HL-60 (cell line): ENCODE data around the gene NUDT22.

Experiments
- DNase-seq, 2 experiments: peaks; one replicate each; pipeline ENCODE4 v3.0.0-alpha.2; 2010 to 2020; ENCODE audit warnings: low read depth in 1 of 2, low spot score in 1 of 2
- H3K27ac ChIP-seq: fragments of 250-450 bp; sonication (Bioruptor Pico); replicated peaks from 2 replicates; pipeline ENCODE4 v1.5.1; 2020; ENCODE audit warnings: mild to moderate bottlenecking, moderate library complexity
- H3K27me3 ChIP-seq: fragments of 250-450 bp; sonication (Bioruptor Pico); 2 replicates; pipeline ENCODE4 v1.5.1; 2021; ENCODE audit warnings: mild to moderate bottlenecking, moderate library complexity; ENCODE audit not compliant: insufficient read depth, poor library complexity, severe bottlenecking
- H3K4me3 ChIP-seq: replicated peaks from 2 replicates; pipeline ENCODE4 v1.5.1; 2011; ENCODE audit warnings: mild to moderate bottlenecking, control low read depth, low read length; ENCODE audit not compliant: insufficient read depth
- CTCF ChIP-seq: IDR thresholded peaks from one replicate; pipeline ENCODE4 v1.5.1; 2011; ENCODE audit warnings: low read length, control low read depth, inconsistent platforms; ENCODE audit not compliant: insufficient read depth
- GABPA ChIP-seq: IDR thresholded peaks from 2 replicates; pipeline ENCODE4 v1.6.1; 2012; ENCODE audit warnings: low read depth
- POLR2AphosphoS5 ChIP-seq: IDR thresholded peaks from 2 replicates; pipeline ENCODE4 v1.6.1; 2012; ENCODE audit warnings: low read depth
- REST ChIP-seq: IDR thresholded peaks from 2 replicates; pipeline ENCODE4 v1.6.1; 2012; ENCODE audit warnings: low read depth; ENCODE audit not compliant: insufficient replicate concordance
- SPI1 ChIP-seq: IDR thresholded peaks from 2 replicates; pipeline ENCODE4 v1.6.1; 2012; ENCODE audit warnings: low read depth, mild to moderate bottlenecking, borderline replicate concordance

The NUDT22 gene

GRCh38 chr11:64210301-64211020 is 15.6 kb upstream of the NUDT22 start:
- no peaks in the 10 kb centered on the region for H3K27me3 ChIP-seq
- no peak for DNase-seq
- no peak overlapping the region for H3K27ac ChIP-seq
- no peak for TF ChIP-seq POLR2AphosphoS5
- TF ChIP-seq SPI1 = no peak
- TF ChIP-seq REST = no peak
- TF ChIP-seq CTCF = no peak
- no peak overlapping the region for H3K4me3 ChIP-seq

- no peak overlapping the region for H3K27ac ChIP-seq
- TF ChIP-seq GABPA (no peak), SPI1 (no peak), POLR2AphosphoS5 (no peak), CTCF (no peak), REST (no peak)
Observed at GRCh38 chr11:64211181-64211872, 14.7 kb upstream of the NUDT22 start.

GRCh38 chr11:64216879-64217278 is 9.2 kb upstream of the NUDT22 start:
- no peak overlapping the region for H3K4me3 ChIP-seq
- TF ChIP-seq CTCF (no peak), GABPA (no peak), SPI1 (no peak), POLR2AphosphoS5 (no peak), REST (no peak)
- no peak for DNase-seq
- H3K27ac ChIP-seq = no peak overlapping the region
- no peaks in the 10 kb centered on the region for H3K27me3 ChIP-seq

More at GRCh38 chr11:64211181-64211872, 14.7 kb upstream of the NUDT22 start:
- no peak for DNase-seq
- Histone ChIP-seq H3K4me3 (no peak overlapping the region), H3K27me3 (no peaks in the 10 kb centered on the region)
